LoVo (cell line): ENCODE measurements around the gene ADGRB2.

Experiments used
- DNase-seq: peaks from one replicate; pipeline ENCODE4 v3.0.0-alpha.2; 2016; ENCODE audit warnings: low spot score

Gene ADGRB2

GRCh38 chr1:31793586-31794285 is 29.6 kb upstream of the ADGRB2 start:
- no peak for DNase-seq

DNA sequence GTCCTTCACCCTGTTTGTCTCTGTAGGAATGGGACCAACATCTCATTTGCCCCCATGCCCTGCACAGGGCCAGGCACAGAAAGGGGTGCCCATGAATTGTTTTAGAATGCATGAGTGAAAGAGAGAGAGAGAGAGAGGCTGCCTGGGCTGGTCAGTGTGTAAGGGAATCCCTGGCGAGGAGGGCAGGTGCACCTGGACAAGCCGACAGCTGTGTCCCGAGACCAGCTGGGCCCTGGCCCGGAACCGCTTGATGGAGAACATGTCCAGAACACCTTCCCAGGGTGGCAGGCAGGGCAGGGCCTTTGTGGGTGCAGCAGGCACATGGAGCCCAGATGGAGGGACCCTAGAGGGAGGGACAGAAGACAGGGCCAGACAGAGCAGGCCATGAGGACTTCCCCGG is 28.9 kb upstream of the ADGRB2 start:
- DNase-seq, result no peak

DNA sequence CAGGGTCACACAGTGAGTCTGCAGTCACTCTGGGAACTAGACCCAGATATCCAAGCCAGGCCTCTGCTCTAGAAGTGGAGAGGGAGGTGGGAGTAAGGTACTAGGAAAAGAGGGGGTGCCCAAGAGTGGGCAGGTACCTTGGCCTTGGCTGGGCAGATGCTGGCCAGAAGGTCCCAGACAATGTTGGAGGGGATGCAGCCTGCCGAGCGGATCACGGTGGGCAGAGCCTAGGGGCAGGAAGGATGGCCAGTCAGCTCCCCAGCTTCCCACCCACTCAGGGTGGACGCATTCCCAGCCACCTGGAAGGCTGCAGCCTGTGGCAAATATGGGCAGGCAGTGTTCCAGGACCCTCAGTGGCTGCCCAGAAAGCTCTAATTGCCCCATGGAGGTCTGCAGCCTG is 28.4 kb upstream of the ADGRB2 start:
- no peak for DNase-seq

DNA sequence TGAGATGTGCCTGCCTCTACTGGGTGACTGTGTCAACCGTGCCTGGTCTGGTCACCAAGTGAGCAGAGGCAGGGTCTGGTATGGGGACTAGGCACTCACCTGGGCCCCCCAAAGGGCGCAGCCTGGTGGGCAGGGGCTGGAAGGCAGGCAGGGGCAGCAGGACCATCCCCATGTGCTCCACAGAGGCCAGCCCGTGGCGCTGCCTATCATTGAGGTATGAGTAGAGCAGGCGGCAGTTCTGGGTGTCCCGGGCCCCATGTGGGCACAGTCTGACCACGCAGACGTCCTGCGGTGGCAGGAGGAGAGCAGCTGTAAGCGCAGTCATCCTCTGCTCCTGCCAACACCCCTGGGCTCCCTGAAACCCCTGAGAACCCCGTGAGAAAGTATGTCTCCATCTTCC is 28.0 kb upstream of the ADGRB2 start:
- DNase-seq, result no peak

GRCh38 chr1:31791131-31791858 is 27.2 kb upstream of the ADGRB2 start:
- no peak for DNase-seq

DNA sequence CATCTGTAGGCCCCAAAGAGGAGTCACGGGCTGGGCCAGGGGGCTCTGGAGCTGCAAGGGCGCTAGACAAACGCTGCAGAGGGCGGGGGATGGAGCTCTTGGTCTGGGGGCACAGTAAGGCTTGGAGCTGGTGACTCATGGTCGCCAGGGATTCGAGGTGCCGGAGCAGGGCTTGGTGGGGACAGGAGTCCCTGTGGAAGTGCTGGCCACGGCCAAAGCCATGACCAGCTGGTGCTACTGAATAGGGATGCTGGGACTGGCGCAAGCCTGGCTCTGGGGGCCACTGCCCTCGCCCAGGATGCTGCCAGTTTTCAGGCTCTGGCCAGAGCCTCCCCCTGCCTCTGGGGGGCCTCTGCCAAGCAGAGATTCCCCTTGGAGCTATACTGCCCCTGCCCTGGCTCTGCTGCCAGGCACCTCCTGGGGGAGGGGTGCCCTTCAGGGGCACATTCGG is 26.5 kb upstream of the ADGRB2 start:
- no peak for DNase-seq

GRCh38 chr1:31790140-31790539 is 26.0 kb upstream of the ADGRB2 start:
- DNase-seq, result no peak

DNA sequence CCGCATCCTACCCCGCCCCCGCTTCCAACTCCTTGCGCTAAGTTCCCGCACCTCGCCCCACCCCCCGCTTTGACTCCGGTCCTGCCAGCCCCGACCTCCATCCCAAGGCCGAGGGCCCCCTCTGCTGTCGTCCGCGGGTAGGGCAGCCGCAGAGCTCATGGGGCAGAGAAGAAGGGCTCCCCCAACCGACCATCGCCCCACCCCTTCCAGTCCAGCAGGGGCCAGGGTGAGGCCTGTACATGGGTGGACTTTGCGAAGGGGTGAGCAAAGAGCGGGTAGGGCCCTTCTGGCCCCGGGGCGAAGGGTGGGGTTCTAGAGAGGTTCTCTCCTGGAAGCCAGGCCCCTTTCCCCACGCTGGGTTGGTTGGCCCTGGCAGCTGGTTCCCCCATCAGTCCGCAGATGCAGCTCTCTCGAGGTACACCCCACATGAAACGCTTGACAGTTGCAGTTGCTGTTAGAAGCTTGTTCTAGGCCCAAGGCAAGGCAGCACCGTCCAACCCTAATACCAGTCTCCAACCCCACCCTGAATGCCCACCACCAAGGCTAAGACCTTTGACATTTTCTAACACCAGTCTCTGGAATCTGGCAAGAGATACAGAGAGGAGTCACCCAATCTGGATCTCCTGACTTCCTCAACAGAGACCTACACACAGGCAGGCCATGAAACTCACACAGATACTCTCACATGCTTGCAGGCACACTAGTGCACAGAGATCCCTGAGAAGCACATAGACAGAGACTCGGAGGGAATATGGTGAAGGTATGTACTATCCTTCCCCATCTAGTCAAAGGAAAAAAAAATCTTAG is 25.3 kb upstream of the ADGRB2 start:
- DNase-seq, result peak; percentile 87

- no peak for DNase-seq
Measured at GRCh38 chr1:31788825-31789256, 24.7 kb upstream of the ADGRB2 start.

DNA sequence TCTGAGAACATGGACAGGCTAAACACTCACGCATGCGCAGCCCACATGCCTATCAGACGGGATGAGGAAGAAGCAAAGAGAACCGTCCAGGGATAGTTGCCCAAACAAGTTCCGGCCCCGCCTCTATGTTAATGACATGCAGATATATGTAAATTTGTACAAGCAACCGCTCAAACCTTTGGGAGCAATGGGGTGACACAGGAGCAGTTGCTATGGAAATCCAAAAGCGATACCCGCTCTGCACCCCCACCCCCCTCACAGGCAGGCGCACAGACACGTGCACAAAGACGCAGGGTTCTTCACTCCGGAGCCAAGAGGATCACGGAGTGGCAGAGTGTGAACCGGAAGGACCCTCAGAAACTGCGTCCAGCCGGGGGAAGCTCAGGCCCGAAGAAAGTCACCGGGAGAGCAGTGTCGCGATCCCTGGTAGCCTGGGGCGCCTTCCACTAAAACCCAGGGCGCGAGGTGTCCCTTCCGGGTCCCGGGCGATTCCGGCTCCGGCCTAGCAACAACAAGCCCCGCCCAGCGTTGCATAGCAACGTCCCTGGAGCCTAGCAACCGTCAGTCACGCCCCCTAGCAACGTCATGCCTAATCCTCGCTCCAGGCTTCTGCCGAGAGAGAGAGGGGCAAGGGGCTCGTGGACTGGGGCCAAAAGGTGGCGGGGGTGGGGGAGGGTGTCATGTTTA is 24.1 kb upstream of the ADGRB2 start:
- DNase-seq, result peak; percentile 95

DNA sequence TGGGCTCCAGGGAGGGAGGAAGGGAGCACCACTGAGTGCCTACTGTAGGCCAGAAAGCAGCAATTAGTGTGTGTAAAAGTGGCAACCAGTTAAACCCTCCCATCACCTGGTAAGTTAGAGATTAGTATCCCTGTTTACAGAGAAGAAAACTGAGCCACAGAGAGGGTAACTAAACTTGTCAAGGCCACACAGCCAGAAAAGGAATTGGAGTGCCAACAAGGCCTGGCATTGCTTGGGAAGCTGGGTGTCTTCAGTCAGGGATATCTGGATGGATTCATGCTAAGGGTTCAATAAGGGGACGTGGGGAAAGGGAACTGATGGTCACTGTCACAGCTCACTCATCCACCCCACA is 23.6 kb upstream of the ADGRB2 start:
- DNase-seq, result no peak

DNA sequence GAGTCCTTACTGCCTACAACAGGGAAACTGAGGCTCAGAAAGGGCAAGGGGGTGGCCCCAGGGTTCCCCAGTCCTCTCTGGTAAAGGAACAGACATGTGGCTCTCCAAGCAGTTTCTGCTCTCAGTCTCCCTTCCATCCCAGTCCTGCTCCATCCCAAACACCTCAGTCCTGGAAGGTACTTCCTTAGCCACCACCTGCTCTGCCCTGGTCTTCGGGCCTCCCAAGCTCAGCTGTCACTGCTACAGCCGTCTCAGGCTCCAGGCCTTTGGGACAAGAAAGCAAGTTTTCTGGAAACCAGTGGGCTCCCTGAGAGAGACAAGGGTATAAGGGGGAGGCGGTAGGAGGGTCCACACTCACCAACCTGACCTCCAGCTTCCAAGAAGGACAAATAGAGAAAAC is 23.1 kb upstream of the ADGRB2 start:
- DNase-seq, result no peak

DNA sequence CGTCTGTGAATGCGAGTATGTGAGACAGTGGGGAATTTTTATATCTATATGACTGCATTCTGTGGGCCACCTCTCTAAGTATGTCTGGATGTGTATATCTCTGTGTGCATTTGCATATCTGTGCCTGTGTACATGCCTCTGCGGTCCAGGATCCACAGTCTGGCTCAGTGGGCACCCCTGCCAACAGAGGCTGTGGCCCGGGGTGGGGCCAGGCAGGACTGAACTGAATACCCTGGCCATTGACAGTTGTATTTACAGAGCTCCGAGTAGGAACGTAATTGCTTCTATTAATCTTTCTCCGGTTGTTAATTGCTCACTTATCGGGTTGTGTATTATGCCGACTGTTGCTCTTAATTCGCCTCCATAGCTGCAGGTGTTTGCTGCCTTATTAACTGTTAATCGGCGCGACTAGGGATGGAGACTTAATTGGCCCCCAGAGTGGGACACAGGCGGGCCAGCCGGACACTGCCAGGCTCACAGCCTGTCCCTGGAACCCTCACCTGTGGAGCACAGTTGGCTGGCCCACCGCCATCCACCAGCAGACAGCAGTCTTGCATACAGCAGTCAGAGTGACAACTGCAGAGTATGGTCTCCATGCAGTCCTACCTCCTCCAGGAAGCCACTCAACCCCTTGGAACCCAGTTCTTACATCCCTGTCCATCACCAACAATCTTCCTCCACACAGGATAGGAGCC is 22.4 kb upstream of the ADGRB2 start:
- no peak for DNase-seq

DNA sequence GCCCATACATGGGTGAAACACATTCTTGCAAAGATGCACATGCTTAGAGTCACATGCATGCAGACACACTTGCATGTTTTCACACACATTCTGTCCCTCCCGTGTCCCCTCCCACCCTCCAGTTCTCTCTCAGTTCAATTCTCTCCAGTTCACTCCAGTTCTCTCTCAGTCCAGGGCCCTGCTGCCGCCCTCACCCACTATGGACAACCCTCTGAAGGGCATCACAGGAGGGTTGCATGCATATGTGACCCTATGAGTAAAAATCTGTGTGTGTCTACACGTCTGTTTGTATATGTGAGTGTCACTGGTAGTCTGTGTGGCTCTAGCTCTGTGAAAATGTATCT is 21.8 kb upstream of the ADGRB2 start:
- no peak for DNase-seq

- no peak for DNase-seq
Measured at GRCh38 chr1:31785020-31785946, 21.1 kb upstream of the ADGRB2 start.

DNA sequence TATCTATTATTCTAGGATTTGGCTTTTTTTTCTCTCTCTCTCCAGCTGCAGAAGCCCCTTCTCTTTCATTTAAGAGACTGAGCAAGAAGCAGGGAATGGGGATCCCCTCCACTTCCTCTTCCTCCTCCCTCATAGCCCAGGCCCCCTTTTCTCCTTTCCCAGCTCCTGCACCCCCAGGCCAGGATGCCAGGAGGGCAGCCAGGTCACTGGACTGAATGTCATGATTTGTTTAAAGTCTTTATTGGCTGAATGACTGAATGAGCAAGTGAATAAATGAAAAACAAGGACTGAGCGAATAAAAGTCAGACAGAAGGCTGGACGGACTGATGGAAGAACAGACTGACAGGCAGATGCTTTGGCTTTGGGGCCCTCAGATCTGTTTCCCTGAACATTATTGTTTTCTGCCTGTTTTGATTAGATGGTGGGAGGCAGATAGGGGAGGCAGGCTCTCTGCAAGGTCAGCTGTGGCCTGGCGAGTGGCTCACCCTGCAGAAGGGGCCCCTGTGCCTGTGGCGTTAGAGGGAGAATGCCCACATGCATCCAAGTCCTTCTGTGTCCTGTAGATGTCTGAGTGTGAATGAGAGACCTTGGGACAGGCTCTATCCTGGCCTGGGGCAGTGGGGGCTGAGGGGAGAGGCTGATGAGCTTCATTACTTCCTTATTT is 20.3 kb upstream of the ADGRB2 start:
- no peak for DNase-seq

DNA sequence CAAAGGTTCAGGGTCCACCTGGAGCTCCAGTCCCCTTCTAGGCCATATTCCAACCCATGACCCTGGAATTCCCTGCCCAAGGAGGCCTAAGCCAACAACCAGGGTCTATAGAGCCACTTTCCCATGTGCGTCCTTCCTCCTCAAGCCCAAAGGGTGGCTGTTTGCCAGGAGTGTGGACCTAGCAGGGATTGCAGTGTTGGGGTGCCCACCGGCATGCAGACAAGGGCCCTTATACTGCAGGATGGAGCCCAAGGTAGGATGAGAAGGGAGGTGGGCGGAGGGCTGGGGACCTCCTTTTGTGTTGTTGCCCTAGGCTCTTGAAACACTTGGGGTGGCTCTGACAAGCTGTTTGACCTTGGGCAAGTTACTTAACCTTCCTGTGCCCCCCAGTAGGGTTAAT is 19.7 kb upstream of the ADGRB2 start:
- DNase-seq, result no peak

- DNase-seq, result no peak
Measured at GRCh38 chr1:31782421-31783410, 18.6 kb upstream of the ADGRB2 start.
